Iris pigment epithelial cell (primary cell): ENCODE measurements around the gene PIK3C3.
"Not testable (repeated sequence)": the region's sequence is repeated elsewhere in the genome, so short reads cannot be mapped to it uniquely, and the experiment has no call there.

ENCODE experiments used
- DNase-seq: peaks from one replicate; pipeline ENCODE4 v3.0.0-alpha.2; 2011; ENCODE audit warnings: low read depth

PIK3C3 gene

GRCh38 chr18:42072407-42072806 is 117.4 kb downstream of the PIK3C3 start:
- no peak for DNase-seq

DNA sequence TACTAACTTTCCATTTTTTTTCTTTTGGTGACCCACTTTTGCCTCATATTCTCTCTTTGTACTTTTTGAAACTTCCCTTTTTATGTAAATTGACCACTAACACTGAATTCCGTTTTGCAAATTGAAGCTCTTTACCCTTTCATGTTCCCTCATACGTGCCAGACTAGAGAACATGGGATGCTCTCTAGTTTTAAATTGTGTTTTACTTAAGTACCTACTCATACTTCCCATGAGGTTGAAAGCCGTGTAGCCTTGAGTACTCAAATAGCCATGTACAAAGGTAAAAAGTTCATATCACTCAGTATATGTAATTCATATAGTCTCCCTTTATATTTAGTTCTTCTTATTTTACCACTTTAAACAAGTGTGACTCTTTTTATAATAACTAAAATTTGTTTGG is 119.7 kb downstream of the PIK3C3 start:
- DNase-seq = no peak

DNA sequence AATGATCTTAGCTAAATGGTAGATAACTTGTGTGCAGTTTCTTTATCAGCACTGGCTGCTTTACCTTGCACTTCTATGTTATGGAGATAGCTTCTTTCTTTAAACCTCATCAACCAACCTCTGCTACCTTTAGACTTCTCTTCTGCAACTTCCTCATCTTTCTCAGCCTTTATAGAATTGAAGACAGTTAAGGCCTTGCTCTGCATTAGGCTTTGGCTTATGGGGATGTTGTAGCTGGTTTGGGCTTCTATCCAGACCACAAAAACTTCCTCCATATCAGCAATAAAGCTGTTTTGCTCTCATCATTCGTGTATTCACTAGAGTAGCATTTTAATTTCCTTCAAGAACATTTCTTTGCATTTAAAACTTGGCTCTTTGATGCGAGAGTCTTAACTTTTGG is 123.7 kb downstream of the PIK3C3 start:
- DNase-seq = peak; percentile 85

DNA sequence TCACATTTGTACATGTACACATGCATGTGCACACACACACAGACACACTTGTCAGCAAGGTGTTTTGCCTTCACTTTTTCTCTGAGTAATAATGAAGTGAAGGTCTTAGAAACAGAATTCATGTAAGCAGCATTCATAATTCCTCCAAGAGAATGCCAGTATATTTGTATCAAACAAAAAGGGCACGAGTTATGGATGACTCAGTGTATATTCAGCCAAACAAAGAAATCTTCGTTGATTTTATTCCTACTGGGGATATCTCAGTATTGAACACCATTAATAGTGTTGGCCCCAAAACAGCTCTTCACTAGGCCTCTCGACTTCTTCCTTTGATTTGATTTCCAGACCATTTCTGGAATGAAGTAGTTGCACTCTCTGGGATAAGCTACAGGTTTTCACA is 125.3 kb downstream of the PIK3C3 start:
- DNase-seq = peak; percentile 39

DNA sequence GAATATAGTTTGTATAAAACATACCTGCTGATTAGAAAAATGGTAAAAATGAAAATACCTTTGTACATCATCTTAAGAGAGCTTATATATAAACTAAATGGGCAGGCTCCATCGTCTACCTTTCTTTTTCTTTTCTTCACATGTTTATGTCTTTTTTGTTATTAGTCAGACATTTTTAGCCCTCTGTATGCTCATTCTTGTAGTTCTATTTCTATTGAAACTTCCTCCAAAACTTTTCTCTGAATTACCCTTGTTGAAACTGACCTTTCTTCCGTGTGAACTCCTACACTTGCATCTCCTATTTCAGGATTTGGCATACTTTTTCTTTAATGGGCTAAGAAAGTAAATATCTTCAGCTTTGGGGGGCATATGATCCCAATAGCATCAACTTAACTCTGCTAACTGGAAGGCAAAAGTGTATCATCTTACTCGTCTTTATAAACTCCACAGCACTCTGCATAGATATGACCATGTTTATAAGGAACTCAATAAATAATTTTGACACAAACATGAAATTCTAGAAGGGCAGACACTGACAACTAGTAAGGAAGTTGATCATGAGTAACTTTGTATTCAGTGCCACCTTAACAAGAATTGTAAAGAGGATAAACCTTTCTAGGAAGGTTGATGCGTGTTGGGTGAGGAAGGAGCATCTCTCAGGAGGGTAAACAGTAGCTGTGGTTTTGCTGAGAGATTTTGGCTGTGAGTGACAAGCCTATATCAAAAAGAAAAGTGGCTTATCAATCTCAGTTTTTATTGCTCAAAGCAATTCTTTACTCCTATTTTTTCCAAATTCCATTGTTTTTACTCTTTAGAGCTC is 127.6 kb downstream of the PIK3C3 start:
- no peak for DNase-seq

GRCh38 chr18:42086288-42086687 is 131.3 kb downstream of the PIK3C3 start:
- peak; percentile 45 for DNase-seq

GRCh38 chr18:42087235-42087634 is 132.2 kb downstream of the PIK3C3 start:
- DNase-seq = no peak

DNA sequence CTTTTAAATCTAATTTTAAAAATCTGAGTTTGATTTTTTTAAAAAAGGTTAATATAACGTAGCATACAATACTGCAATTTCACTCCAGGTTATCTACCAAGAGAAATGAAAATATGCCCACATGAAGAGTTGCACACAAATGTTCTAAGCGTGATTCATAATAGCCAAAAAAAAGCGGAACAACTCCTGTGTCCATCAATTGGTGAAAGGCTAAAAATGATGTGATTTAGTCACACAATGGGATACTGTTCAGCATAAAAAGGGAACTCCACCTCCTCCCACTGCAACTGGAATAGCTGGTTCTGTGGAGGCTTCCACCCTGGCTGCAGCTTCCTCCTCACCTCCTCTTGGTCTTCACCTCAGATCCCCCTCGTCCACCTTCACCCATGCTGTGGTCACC is 132.8 kb downstream of the PIK3C3 start:
- DNase-seq = no peak

- no peak for DNase-seq
These were observed 137.8 kb downstream of the PIK3C3 start for GRCh38 chr18:42092848-42093247.

GRCh38 chr18:42094875-42095274 is 139.8 kb downstream of the PIK3C3 start:
- no peak for DNase-seq

- no peak for DNase-seq
These were observed 140.8 kb downstream of the PIK3C3 start for GRCh38 chr18:42095732-42096377.

DNA sequence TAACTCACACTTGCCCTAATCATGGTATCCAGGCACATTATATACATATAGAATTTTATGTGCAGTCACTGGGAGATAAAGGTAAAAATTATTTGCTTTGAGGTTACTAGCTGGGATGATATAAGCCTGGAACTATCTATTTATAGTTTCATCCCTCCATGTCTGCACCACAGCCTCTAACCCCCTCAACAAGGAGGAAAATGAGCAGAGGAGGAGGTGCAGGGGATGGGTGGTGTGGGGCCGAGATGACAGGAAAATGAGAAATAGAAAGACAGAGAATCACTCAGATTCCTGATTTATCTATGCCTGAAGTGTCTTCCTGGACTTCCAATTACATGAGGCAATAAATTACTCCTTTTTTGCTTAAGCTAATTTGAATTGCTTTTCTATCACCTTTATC is 145.2 kb downstream of the PIK3C3 start:
- DNase-seq = no peak

DNA sequence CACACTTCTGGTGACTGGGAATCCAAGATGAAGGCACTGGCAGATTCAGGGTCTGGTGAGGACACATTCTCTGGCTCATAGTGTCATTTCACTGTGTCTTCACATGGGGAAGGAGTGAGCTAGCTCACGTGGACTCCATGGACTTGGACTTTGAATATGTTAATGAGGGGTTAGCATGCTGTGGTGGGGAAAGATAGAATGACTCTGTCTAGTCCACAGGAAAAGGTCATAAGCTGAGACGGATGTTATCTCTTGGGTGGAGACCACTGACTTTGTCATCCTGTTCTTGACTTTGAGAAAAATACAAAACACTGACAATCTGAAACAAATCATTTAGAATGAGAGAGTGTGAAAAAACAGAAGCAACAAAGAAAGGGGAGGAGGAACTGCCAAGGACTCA is 145.9 kb downstream of the PIK3C3 start:
- DNase-seq = no peak

DNA sequence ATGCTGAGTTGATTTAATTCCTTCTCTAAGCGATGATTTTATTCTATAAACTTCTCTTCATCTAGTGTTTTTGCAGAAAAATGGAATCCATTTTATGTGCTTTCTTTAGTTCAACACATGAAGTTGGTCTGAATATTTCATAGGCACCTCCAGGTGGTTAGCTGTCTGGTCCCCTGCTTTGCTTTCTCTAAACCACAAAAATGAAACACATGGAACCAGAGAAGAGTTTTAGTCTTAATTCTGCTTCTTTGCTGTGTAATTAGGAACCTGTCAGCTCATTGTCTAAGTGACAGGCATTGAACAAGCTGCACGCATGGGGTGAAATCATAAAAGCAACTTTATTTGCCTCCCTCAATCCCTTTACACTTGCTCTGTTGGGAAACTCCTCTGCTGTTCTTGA is 150.4 kb downstream of the PIK3C3 start:
- DNase-seq = no peak

DNA sequence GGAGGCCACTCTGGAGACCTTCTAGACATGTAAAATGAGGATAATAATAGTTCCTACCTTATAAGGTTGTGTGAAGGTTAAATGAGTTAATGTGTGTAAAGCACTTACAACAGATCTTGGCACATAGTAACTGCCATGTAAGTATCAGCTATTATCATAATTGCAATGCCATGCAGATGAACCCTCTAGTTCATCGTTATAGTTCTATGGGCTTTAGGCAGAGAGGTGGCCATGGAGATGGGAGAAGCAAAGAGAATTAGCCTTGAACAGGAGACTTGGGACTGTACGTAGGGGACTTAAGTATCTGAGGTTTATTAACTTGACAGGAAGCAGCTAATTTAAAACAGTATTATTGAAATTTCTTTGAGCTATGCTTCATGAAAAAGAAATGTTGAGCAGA is 151.8 kb downstream of the PIK3C3 start:
- no peak for DNase-seq

- DNase-seq = no peak
These were observed 152.3 kb downstream of the PIK3C3 start for GRCh38 chr18:42107287-42107686.

- no peak for DNase-seq
These were observed 152.8 kb downstream of the PIK3C3 start for GRCh38 chr18:42107691-42108450.

GRCh38 chr18:42112147-42112546 is 157.1 kb downstream of the PIK3C3 start:
- not testable (repeated sequence) for DNase-seq

GRCh38 chr18:42112657-42113420 is 157.8 kb downstream of the PIK3C3 start:
- DNase-seq = no peak

DNA sequence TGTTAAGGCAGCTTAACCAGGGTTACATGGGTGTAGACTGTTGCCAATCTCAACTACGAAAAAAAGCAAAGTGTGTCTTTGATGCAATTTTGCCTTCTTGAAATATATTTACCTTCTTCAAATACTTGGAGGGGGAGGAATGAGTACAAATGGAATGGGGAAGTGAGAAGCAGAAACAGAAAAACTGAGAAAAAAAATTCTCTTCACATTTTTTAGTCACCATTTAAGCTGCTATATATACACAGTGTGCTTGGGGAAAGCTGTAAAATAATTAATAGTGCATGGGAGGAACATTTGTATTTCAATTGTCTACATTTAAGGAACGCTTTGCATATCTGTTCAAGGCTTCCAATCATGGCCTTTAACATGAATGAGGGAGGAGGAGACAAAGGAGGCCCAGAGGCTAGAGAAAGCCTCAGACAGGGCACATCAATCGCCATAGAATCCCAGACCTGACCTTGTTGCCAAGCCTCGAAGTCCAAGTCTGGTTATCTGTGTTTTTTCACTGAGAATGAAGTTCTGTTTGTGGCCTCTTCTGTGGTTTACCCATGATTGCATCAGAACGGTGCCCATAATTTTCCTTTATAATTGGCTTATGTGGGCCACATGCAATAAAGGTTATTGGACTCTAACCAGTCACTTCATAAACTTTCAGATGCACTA is 158.6 kb downstream of the PIK3C3 start:
- peak; percentile 45 for DNase-seq

GRCh38 chr18:42114310-42114943 is 159.4 kb downstream of the PIK3C3 start:
- DNase-seq = peak; percentile 72
